Urothelium cell line (cell line): ENCODE data around the gene ROBO2.

Experiments
- DNase-seq: peaks from one replicate; pipeline ENCODE4 v3.0.0; 2011; ENCODE audit warnings: low spot score, mixed read lengths
- FAIRE-seq: peaks from 2 replicates; lab custom pipeline; 2011; peaks lifted over from hg19 to GRCh38; lab: Jason Lieb, UNC

Gene ROBO2

GRCh38 chr3:77539014-77539413 is 499.1 kb downstream of the ROBO2 start:
- no peak for FAIRE-seq

GRCh38 chr3:77539677-77540076 is 499.8 kb downstream of the ROBO2 start:
- DNase-seq (no peak), FAIRE-seq (no peak)

More at GRCh38 chr3:77539014-77539413, 499.1 kb downstream of the ROBO2 start:
- no peak for DNase-seq

- no peak for DNase-seq
- no peak for FAIRE-seq
These were observed 501.5 kb downstream of the ROBO2 start for GRCh38 chr3:77541203-77541922.

GRCh38 chr3:77546246-77546645 is 506.3 kb downstream of the ROBO2 start:
- DNase-seq (no peak), FAIRE-seq (no peak)

GRCh38 chr3:77549034-77549433 is 509.1 kb downstream of the ROBO2 start:
- DNase-seq, result no peak
- FAIRE-seq, result no peak

GRCh38 chr3:77553240-77553639 is 513.3 kb downstream of the ROBO2 start:
- no peak for FAIRE-seq
- DNase-seq, result no peak

GRCh38 chr3:77562089-77562488 is 522.2 kb downstream of the ROBO2 start:
- DNase-seq (no peak), FAIRE-seq (no peak)

- no peak for FAIRE-seq
- no peak for DNase-seq
These were observed 523.1 kb downstream of the ROBO2 start for GRCh38 chr3:77563012-77563411.

GRCh38 chr3:77566055-77566454 is 526.2 kb downstream of the ROBO2 start:
- no peak for DNase-seq
- no peak for FAIRE-seq

GRCh38 chr3:77571971-77572715 is 532.2 kb downstream of the ROBO2 start:
- FAIRE-seq (no peak), DNase-seq (no peak)

- no peak for FAIRE-seq
These were observed 537.4 kb downstream of the ROBO2 start for GRCh38 chr3:77577264-77577663.

GRCh38 chr3:77586216-77586615 is 546.3 kb downstream of the ROBO2 start:
- FAIRE-seq (no peak), DNase-seq (no peak)

More at GRCh38 chr3:77577264-77577663, 537.4 kb downstream of the ROBO2 start:
- no peak for DNase-seq

GRCh38 chr3:77588863-77589262 is 549.0 kb downstream of the ROBO2 start:
- DNase-seq, result no peak
- FAIRE-seq, result no peak

- FAIRE-seq, result no peak
- no peak for DNase-seq
These were observed 550.3 kb downstream of the ROBO2 start for GRCh38 chr3:77590191-77590590.

- no peak for DNase-seq
- FAIRE-seq, result no peak
These were observed 555.5 kb downstream of the ROBO2 start for GRCh38 chr3:77595371-77595870.

- no peak for FAIRE-seq
- DNase-seq, result no peak
These were observed 560.0 kb downstream of the ROBO2 start for GRCh38 chr3:77599948-77600347.

- DNase-seq (no peak), FAIRE-seq (no peak)
These were observed 562.0 kb downstream of the ROBO2 start for GRCh38 chr3:77601823-77602415.

GRCh38 chr3:77602722-77603121 is 562.8 kb downstream of the ROBO2 start:
- FAIRE-seq, result no peak
- DNase-seq, result no peak

- DNase-seq, result peak; percentile 9
- FAIRE-seq, result no peak
These were observed 565.4 kb downstream of the ROBO2 start for GRCh38 chr3:77605308-77605707.

GRCh38 chr3:77605865-77606264 is 566.0 kb downstream of the ROBO2 start:
- no peak for DNase-seq
- FAIRE-seq, result no peak

GRCh38 chr3:77606372-77606771 is 566.5 kb downstream of the ROBO2 start:
- DNase-seq (no peak), FAIRE-seq (no peak)

GRCh38 chr3:77618686-77619085 is 578.8 kb downstream of the ROBO2 start:
- DNase-seq (no peak), FAIRE-seq (no peak)
